RWPE1 (cell line): ENCODE results near the gene C5orf34.
A peak's percentile ranks its signal among the peaks of the same experiment; 100 is the strongest.

ENCODE experiments used
- CTCF ChIA-PET: fragments of 350-600 bp; sonication (Branson Sonifier 250); formaldehyde crosslinking; extraction: SDS; loops from one replicate; lab custom pipeline; 2021; lab: Yijun Ruan, JAX
- POLR2A ChIA-PET: fragments of 400-600 bp; formaldehyde crosslinking; extraction: SDS; loops from one replicate; lab custom pipeline; 2020; ENCODE audit warnings: antibody characterized with exemption; ENCODE audit not compliant: low non-redundant PET; lab: Yijun Ruan, JAX
- DNase-seq: peaks from one replicate; pipeline ENCODE4 v3.0.0; 2012; ENCODE audit warnings: low spot score
- H3K27ac ChIP-seq: fragments of 450-650 bp; 2 replicates; pipeline ENCODE4 v1.5.1; 2017
- CTCF ChIP-seq: fragments of 450-650 bp; conservative IDR thresholded peaks from 2 replicates; pipeline ENCODE4 v1.5.1; 2017; ENCODE audit warnings: low read depth, mild to moderate bottlenecking

C5orf34 gene

GRCh38 chr5:43498581-43498980 is 16.4 kb downstream of the C5orf34 start:
- ChIA-PET POLR2A (no interaction called here), CTCF (no interaction called here)
- no peak for DNase-seq
- TF ChIP-seq CTCF, result no peak
- no peak overlapping the region for H3K27ac ChIP-seq

GRCh38 chr5:43497311-43498104 is 17.4 kb downstream of the C5orf34 start:
- no peak for TF ChIP-seq CTCF
- no peak overlapping the region for H3K27ac ChIP-seq
- ChIA-PET CTCF (no interaction called here), POLR2A (no interaction called here)
- no peak for DNase-seq

- TF ChIP-seq CTCF, result no peak
- no peak overlapping the region for H3K27ac ChIP-seq
- no peak for DNase-seq
- ChIA-PET CTCF (no interaction called here), POLR2A (no interaction called here)
Measured at GRCh38 chr5:43491326-43491725, 23.6 kb downstream of the C5orf34 start.

- ChIA-PET POLR2A (no interaction called here), CTCF (interaction anchor here (0.7 kb wide), 1 partner anchor 265 kb away, joined by 3 read pairs; no protein-coding TSS in a partner anchor)
- H3K27ac ChIP-seq, result no peak overlapping the region
- DNase-seq, result no peak
- no peak for TF ChIP-seq CTCF
Measured at GRCh38 chr5:43486353-43486752, 28.6 kb downstream of the C5orf34 start.

- peak overlapping the region; percentile 43; the same call in 1 of the 2 replicates for H3K27ac ChIP-seq
- no peak for TF ChIP-seq CTCF
- no peak for DNase-seq
- CTCF ChIA-PET, result interaction anchor here (0.6 to 0.7 kb wide), 3 partner anchors 10 to 242 kb away, joined by 3 to 4 read pairs (median 4); partner anchors contain the start of gene C5orf34
- POLR2A ChIA-PET, result no interaction called here
Measured at GRCh38 chr5:43485406-43485805, 29.5 kb downstream of the C5orf34 start.

GRCh38 chr5:43484106-43484849 is 30.7 kb downstream of the C5orf34 start:
- peak; percentile 92 for TF ChIP-seq CTCF
- ChIA-PET POLR2A (interaction anchor here (0.6 to 1.4 kb wide), 5 partner anchors 31 to 362 kb away, joined by 3 to 9 read pairs (median 3); partner anchors contain the start of gene C5orf34), CTCF (interaction anchor here (0.5 to 1.5 kb wide), 14 partner anchors 12 to 1315 kb away, joined by 3 to 8 read pairs (median 4); partner anchors contain the start of gene HMGCS1)
- H3K27ac ChIP-seq, result peak overlapping the region; percentile 94
- peak; percentile 87 for DNase-seq
